ENCODE measurements around the gene MTMR2. TPM values are rescaled to one million over a fixed set of nuclear protein-coding genes. Genes with fewer than 3 reads are reported as not detected.
A peak's percentile ranks its signal among the peaks of the same experiment; 100 is the strongest.

MTMR2 gene
- total and polyA plus RNA-seq, 9 of the 15 experiments (the other 6 are each of a cell fraction or from before 2014, with no cell fraction given): 12.6 to 35.8 (median 25.2) TPM

DNA sequence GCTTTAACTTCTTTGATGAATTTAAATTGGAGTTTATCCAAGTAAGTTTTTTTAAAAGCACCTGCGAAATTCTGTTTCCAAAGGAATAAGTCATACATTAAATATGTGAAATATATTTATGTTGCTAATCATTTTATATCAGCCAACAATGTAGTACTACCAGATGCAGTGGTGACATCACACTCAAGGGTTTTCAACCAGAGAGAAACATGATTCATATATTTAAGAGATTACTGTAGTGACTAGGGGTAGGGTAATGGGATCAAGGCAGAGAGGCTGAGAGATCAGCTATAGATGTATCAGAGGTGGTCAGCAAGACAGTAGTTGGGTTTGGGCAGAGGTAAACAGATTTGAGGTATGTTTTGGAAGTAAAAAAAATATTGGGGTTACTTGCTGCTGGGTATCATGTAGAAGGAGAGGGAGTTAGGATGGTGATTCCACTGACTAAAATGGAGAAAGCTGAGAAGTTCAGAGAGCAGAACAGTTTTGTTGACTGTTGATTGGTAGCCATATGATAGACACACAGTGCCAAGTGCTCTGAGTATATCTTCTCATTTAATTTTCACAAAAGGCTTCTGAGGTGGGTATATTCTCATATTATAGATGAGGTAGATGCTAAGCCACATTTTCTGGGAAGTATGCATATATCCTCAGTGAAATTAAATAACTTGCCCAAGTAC, 94.2 kb downstream of the MTMR2 start (continued):
- TF ChIP-seq LCOR (CRISPR knock-in tag; IDR thresholded peaks at IDR 0.05) (no peak), RBBP5 (IDR thresholded peaks at IDR 0.05; ENCODE audit: borderline replicate concordance, insufficient read depth, low read length, poor library complexity, severe bottlenecking) (no peak), HDAC6 (IDR thresholded peaks at IDR 0.05; ENCODE audit: low read depth, low read length) (no peak), ZNF239 (CRISPR knock-in tag; IDR thresholded peaks at IDR 0.05) (no peak), BMI1 (IDR thresholded peaks at IDR 0.05; ENCODE audit: low read length) (no peak), POLR2AphosphoS5 (IDR thresholded peaks at IDR 0.05; ENCODE audit: control insufficient read depth, insufficient read depth, low read depth, low read length) (no peak), GABPA (tag; conservative IDR thresholded peaks at IDR 0.05; ENCODE audit: low read depth) (no peak), POLR2A (conservative IDR thresholded peaks at IDR 0.05) (no peak), FOSL1 (tag; conservative IDR thresholded peaks at IDR 0.05) (no peak)
- TF ChIP-seq, protein P1, sequence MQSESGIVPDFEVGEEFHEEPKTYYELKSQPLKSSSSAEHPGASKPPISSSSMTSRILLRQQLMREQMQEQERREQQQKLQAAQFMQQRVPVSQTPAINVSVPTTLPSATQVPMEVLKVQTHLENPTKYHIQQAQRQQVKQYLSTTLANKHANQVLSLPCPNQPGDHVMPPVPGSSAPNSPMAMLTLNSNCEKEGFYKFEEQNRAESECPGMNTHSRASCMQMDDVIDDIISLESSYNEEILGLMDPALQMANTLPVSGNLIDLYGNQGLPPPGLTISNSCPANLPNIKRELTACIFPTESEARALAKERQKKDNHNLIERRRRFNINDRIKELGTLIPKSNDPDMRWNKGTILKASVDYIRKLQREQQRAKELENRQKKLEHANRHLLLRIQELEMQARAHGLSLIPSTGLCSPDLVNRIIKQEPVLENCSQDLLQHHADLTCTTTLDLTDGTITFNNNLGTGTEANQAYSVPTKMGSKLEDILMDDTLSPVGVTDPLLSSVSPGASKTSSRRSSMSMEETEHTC (IDR thresholded peaks at IDR 0.05): no peak

DNA sequence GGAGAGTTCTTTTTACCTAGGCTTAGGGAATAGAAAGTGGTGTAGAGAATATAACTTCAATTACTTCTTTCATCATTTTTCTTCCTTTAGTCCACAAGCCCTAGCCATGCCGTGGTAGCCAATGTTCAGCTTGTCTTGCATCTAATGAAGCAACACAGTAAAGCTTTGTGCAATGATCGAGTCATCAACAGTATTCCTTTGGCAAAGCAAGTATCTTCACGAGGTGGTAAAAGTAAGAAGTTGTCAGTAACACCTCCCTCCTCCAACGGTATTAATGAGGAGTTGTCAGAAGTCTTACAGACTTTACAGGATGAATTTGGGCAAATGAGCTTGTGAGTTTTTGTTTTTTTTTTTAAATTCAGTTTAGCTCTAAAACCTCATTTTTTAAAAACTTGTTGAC, 96.2 kb downstream of the MTMR2 start:
- Histone ChIP-seq H3K4me2 (ENCODE audit: insufficient read depth, low read length) (no peak overlapping the region), H2AFZ (ENCODE audit: low read depth, low read length) (no peak overlapping the region), H3K4me1 (replicated peaks in 1 of 2; ENCODE audit: control insufficient read depth in 2 of 2, insufficient read depth in 2 of 2, low read length in 2 of 2) (no peaks in the 10 kb centered on the region), H3K9me1 (ENCODE audit: control insufficient read depth, insufficient read depth, low read length) (no peaks in the 10 kb centered on the region), H3K27ac (ENCODE audit: extremely low read depth, low read depth, low read length) (no peak overlapping the region), H3K36me3 (ENCODE audit: control insufficient read depth, insufficient read depth, low read length) (peaks cover 69% of the 10 kb centered on the region), H4K20me1 (replicated peaks; ENCODE audit: control insufficient read depth, insufficient read depth, low read length) (no peaks in the 10 kb centered on the region), H3K9ac (ENCODE audit: insufficient read depth in 1 of 2, low read depth in 2 of 2, low read length in 2 of 2) (no peak overlapping the region), H3K79me2 (ENCODE audit: control insufficient read depth, insufficient read depth, low read length) (no peaks in the 10 kb centered on the region), H3K27me3 (ENCODE audit: control insufficient read depth in 2 of 2, insufficient read depth in 2 of 2, low read length in 2 of 2) (no peaks in the 10 kb centered on the region), H3K9me3 (replicated peaks; ENCODE audit: control insufficient read depth, insufficient read depth, low read depth, low read length) (no peaks in the 10 kb centered on the region), H3K4me3 (no peak overlapping the region)
- in situ Hi-C loops (cut with MboI) (no loop called here), intact Hi-C loops (cut with micrococcal nuclease) (no loop called here)
- BruUV-seq (replicated peaks): no TSS peak
- DNase-seq (ENCODE audit: extremely low read depth in 1 of 4, low spot score in 3 of 4): no peak
- no peak for ATAC-seq
- CTCF ChIA-PET (ENCODE audit: low intra/inter-chr PET ratio): no interaction called here
- FAIRE-seq: peak; percentile 19
- WGBS (ENCODE audit: insufficient coverage, low coverage, missing lambda C conversion rate): 89% methylated on average over 4 of the region's 4 CpGs
- POLR2A ChIA-PET: interaction anchor here (1.3 kb wide), 1 partner anchor 35 kb away, joined by 3 read pairs; no protein-coding TSS in a partner anchor
- TF ChIP-seq RBM39 (optimal IDR thresholded peaks at IDR 0.05; ENCODE audit: low read depth, low read length) (no peak), TAL1 (IDR thresholded peaks at IDR 0.05) (no peak), SMAD2 (IDR thresholded peaks at IDR 0.05; ENCODE audit: low read depth, low read length) (no peak), ZNF133 (CRISPR knock-in tag; IDR thresholded peaks at IDR 0.05) (no peak), RBM22 (IDR thresholded peaks at IDR 0.05; ENCODE audit: low read depth, low read length, poor library complexity, severe bottlenecking) (no peak)
- TF ChIP-seq, protein P2, sequence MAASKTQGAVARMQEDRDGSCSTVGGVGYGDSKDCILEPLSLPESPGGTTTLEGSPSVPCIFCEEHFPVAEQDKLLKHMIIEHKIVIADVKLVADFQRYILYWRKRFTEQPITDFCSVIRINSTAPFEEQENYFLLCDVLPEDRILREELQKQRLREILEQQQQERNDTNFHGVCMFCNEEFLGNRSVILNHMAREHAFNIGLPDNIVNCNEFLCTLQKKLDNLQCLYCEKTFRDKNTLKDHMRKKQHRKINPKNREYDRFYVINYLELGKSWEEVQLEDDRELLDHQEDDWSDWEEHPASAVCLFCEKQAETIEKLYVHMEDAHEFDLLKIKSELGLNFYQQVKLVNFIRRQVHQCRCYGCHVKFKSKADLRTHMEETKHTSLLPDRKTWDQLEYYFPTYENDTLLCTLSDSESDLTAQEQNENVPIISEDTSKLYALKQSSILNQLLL (CRISPR knock-in tag; IDR thresholded peaks at IDR 0.05; ENCODE audit: borderline replicate concordance): no peak
- TF ChIP-seq, protein P3, sequence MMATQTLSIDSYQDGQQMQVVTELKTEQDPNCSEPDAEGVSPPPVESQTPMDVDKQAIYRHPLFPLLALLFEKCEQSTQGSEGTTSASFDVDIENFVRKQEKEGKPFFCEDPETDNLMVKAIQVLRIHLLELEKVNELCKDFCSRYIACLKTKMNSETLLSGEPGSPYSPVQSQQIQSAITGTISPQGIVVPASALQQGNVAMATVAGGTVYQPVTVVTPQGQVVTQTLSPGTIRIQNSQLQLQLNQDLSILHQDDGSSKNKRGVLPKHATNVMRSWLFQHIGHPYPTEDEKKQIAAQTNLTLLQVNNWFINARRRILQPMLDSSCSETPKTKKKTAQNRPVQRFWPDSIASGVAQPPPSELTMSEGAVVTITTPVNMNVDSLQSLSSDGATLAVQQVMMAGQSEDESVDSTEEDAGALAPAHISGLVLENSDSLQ (IDR thresholded peaks at IDR 0.05): no peak
